HG03565 (cell line): ENCODE data around the gene MED14.
"Not testable (repeated sequence)": the region's sequence is repeated elsewhere in the genome, so short reads cannot be mapped to it uniquely, and the experiment has no call there.

Experiments
- ATAC-seq: cut with Tn5 transposase; IDR thresholded peaks from one replicate; pipeline ENCODE4 v1.9.1; 2021; ENCODE audit warnings: mild to moderate bottlenecking, moderate library complexity; ENCODE audit not compliant: unreplicated experiment

The MED14 gene

GRCh38 chrX:40735325-40736169 lies at the start of gene MED14:
Gene MED14 (minus strand): TSS chrX:40735542. CDS start chrX:40735412, 130 bp downstream.
- ATAC-seq, result peak; percentile 76

GRCh38 chrX:40784516-40785151 lies 49.3 kb upstream of the MED14 start:
- no peak for ATAC-seq

- ATAC-seq, result not testable (repeated sequence)
Observed at GRCh38 chrX:40782644-40783259, 47.4 kb upstream of the MED14 start.

- ATAC-seq, result no peak
Observed at GRCh38 chrX:40780951-40781350, 45.6 kb upstream of the MED14 start.

GRCh38 chrX:40780082-40780481 lies 44.7 kb upstream of the MED14 start:
- no peak for ATAC-seq

GRCh38 chrX:40778861-40779575 lies 43.7 kb upstream of the MED14 start:
- ATAC-seq, result no peak

- no peak for ATAC-seq
Observed at GRCh38 chrX:40773809-40774208, 38.5 kb upstream of the MED14 start.

GRCh38 chrX:40773188-40773587 lies 37.8 kb upstream of the MED14 start:
- ATAC-seq, result no peak

GRCh38 chrX:40772290-40772689 lies 36.9 kb upstream of the MED14 start:
- no peak for ATAC-seq

GRCh38 chrX:40761762-40762161 lies 26.4 kb upstream of the MED14 start:
- no peak for ATAC-seq

GRCh38 chrX:40759374-40759773 lies 24.0 kb upstream of the MED14 start:
- ATAC-seq, result no peak

- no peak for ATAC-seq
Observed at GRCh38 chrX:40757058-40757457, 21.7 kb upstream of the MED14 start.

GRCh38 chrX:40755291-40756249 lies 20.2 kb upstream of the MED14 start:
- no peak for ATAC-seq

- ATAC-seq, result no peak
Observed at GRCh38 chrX:40749681-40750494, 14.5 kb upstream of the MED14 start.

- ATAC-seq, result no peak
Observed at GRCh38 chrX:40748977-40749376, 13.6 kb upstream of the MED14 start.

- ATAC-seq, result no peak
Observed at GRCh38 chrX:40746521-40746920, 11.2 kb upstream of the MED14 start.

GRCh38 chrX:40736170-40736505 lies 796 bp upstream of the MED14 start:
- ATAC-seq, result no peak

GRCh38 chrX:40734971-40735324 lies 394 bp downstream of the MED14 start:
- peak; percentile 4 for ATAC-seq

GRCh38 chrX:40733706-40734105 lies 1.6 kb downstream of the MED14 start:
- ATAC-seq, result no peak
